ENCODE data around the gene CLSTN3. TPM values are rescaled to one million over a fixed set of nuclear protein-coding genes. Genes with fewer than 3 reads are reported as not detected.

The CLSTN3 gene
- total and polyA plus RNA-seq, 2 donors (not counting 3 experiments of a cell fraction or from before 2014, with no cell fraction given) = 27.8 to 45.9 TPM

- no peaks in the 10 kb centered on the region for H4K20me1 ChIP-seq (replicated peaks; ENCODE audit: control insufficient read depth, extremely low read depth, insufficient read depth, low read length)
- dilution Hi-C loops (cut with MboI; ENCODE audit: extremely low pct_ligation_motif_present, low sequenced_read_pairs) = no loop called here
- H3K27me3 ChIP-seq (ENCODE audit: control insufficient read depth in 2 of 2, insufficient read depth in 2 of 2, low read length in 2 of 2) = no peaks in the 10 kb centered on the region
- H3K9me1 ChIP-seq (replicated peaks; ENCODE audit: control insufficient read depth, extremely low read depth, insufficient read depth, low read length) = no peaks in the 10 kb centered on the region
- ChIA-PET CTCF (no interaction called here), POLR2A (no interaction called here)
- H3K27ac ChIP-seq (ENCODE audit: insufficient read depth, low read depth, low read length) = no peak overlapping the region
- no peak overlapping the region for H3K9ac ChIP-seq (replicated peaks; ENCODE audit: extremely low read depth, insufficient read depth, low read length)
- no peak overlapping the region for H3K4me3 ChIP-seq (replicated peaks in 1 of 3; ENCODE audit: insufficient read depth in 1 of 3, low read depth in 1 of 3, low read length in 3 of 3)
- no peak overlapping the region for H3K4me2 ChIP-seq (ENCODE audit: insufficient read depth, low read length)
- DNase-seq (ENCODE audit: low read depth, low spot score) (no peak), FAIRE-seq (peak; percentile 43)
- intact Hi-C loops (cut with micrococcal nuclease) = no loop called here
- no peaks in the 10 kb centered on the region for H3K9me3 ChIP-seq (replicated peaks; ENCODE audit: control insufficient read depth, insufficient read depth, low read length)
- TF ChIP-seq JUN (IDR thresholded peaks at IDR 0.05; ENCODE audit: borderline replicate concordance, insufficient read depth, insufficient read length, low read depth) (no peak), FOS (IDR thresholded peaks at IDR 0.05; ENCODE audit: borderline replicate concordance, insufficient read depth, low read length) (no peak), EZH2 (IDR thresholded peaks at IDR 0.05; ENCODE audit: borderline replicate concordance, low read depth, low read length, severe bottlenecking) (no peak), MAX (IDR thresholded peaks at IDR 0.05; ENCODE audit: insufficient read depth, insufficient read length) (no peak), MYC (IDR thresholded peaks at IDR 0.05; ENCODE audit: low read depth, low read length) (no peak), GATA2 (IDR thresholded peaks at IDR 0.05; ENCODE audit: insufficient read depth, insufficient read length, low read depth, low read length) (no peak), POLR2AphosphoS5 (IDR thresholded peaks at IDR 0.05; ENCODE audit: insufficient read depth, low read depth, low read length) (no peak), CTCF (IDR thresholded peaks at IDR 0.05; ENCODE audit: extremely low read depth in 1 of 2, insufficient read depth in 1 of 2, low read depth in 1 of 2, low read length in 2 of 2) (no peak), POLR2A (IDR thresholded peaks at IDR 0.05; ENCODE audit: low read depth, low read length) (no peak)
- H2AFZ ChIP-seq (ENCODE audit: low read depth, low read length) = no peak overlapping the region
- BruUV-seq (replicated peaks) = no TSS peak
- H3K79me2 ChIP-seq (ENCODE audit: control insufficient read depth, insufficient read depth, low read length) = no peaks in the 10 kb centered on the region
- no peaks in the 10 kb centered on the region for H3K36me3 ChIP-seq (ENCODE audit: control insufficient read depth in 2 of 2, extremely low read depth in 1 of 2, insufficient read depth in 2 of 2, low read length in 2 of 2)
- no peaks in the 10 kb centered on the region for H3K4me1 ChIP-seq (ENCODE audit: control insufficient read depth, extremely low read depth, insufficient read depth, low read length)
Observed at GRCh38 chr12:7116916-7117315, 13.3 kb upstream of the CLSTN3 start.

All from endothelial cell of umbilical vein (primary cell).